DMS53 treated with DMSO at 0.1 percent for 48 hours (cell line): Measurements from ENCODE around the gene KCNH1.

Experiments used
- DNase-seq: peaks from one replicate; lab custom pipeline; 2025; ENCODE audit not compliant: unreplicated experiment; lab: John Stamatoyannopoulos, UW

The KCNH1 gene

GRCh38 chr1:210882414-210883221 is 251.3 kb downstream of the KCNH1 start:
- no peak for DNase-seq

GRCh38 chr1:210878564-210878963 is 255.4 kb downstream of the KCNH1 start:
- DNase-seq, result no peak

GRCh38 chr1:210876275-210876674 is 257.7 kb downstream of the KCNH1 start:
- DNase-seq, result no peak

- DNase-seq, result no peak
These were observed 267.4 kb downstream of the KCNH1 start for GRCh38 chr1:210866532-210866931.

- DNase-seq, result no peak
These were observed 276.2 kb downstream of the KCNH1 start for GRCh38 chr1:210857705-210858104.

- no peak for DNase-seq
These were observed 276.7 kb downstream of the KCNH1 start for GRCh38 chr1:210857146-210857663.

GRCh38 chr1:210855440-210855839 is 278.5 kb downstream of the KCNH1 start:
- no peak for DNase-seq

GRCh38 chr1:210853276-210853675 is 280.7 kb downstream of the KCNH1 start:
- DNase-seq, result no peak

GRCh38 chr1:210850556-210850955 is 283.4 kb downstream of the KCNH1 start:
- DNase-seq, result no peak

GRCh38 chr1:210848474-210848873 is 285.5 kb downstream of the KCNH1 start:
- no peak for DNase-seq

GRCh38 chr1:210841926-210842625 is 291.9 kb downstream of the KCNH1 start:
- no peak for DNase-seq

- no peak for DNase-seq
These were observed 303.6 kb downstream of the KCNH1 start for GRCh38 chr1:210830034-210831028.

- DNase-seq, result no peak
These were observed 304.9 kb downstream of the KCNH1 start for GRCh38 chr1:210828996-210829596.

- no peak for DNase-seq
These were observed 306.5 kb downstream of the KCNH1 start for GRCh38 chr1:210827481-210827880.

- DNase-seq, result no peak
These were observed 307.3 kb downstream of the KCNH1 start for GRCh38 chr1:210826686-210827085.

- DNase-seq, result no peak
These were observed 311.0 kb downstream of the KCNH1 start for GRCh38 chr1:210822932-210823331.

- DNase-seq, result no peak
These were observed 311.7 kb downstream of the KCNH1 start for GRCh38 chr1:210822241-210822640.

GRCh38 chr1:210821615-210822014 is 312.3 kb downstream of the KCNH1 start:
- DNase-seq, result no peak

- no peak for DNase-seq
These were observed 314.7 kb downstream of the KCNH1 start for GRCh38 chr1:210819266-210819665.

- DNase-seq, result no peak
These were observed 316.3 kb downstream of the KCNH1 start for GRCh38 chr1:210817385-210818275.
